ENCODE data around the gene OLFM2. TPM values are rescaled to one million over a fixed set of nuclear protein-coding genes. Genes with fewer than 3 reads are reported as not detected.

OLFM2 gene
- total and polyA plus RNA-seq, 2 experiments from 2014 or later, result 58.1 to 117 TPM

DNA sequence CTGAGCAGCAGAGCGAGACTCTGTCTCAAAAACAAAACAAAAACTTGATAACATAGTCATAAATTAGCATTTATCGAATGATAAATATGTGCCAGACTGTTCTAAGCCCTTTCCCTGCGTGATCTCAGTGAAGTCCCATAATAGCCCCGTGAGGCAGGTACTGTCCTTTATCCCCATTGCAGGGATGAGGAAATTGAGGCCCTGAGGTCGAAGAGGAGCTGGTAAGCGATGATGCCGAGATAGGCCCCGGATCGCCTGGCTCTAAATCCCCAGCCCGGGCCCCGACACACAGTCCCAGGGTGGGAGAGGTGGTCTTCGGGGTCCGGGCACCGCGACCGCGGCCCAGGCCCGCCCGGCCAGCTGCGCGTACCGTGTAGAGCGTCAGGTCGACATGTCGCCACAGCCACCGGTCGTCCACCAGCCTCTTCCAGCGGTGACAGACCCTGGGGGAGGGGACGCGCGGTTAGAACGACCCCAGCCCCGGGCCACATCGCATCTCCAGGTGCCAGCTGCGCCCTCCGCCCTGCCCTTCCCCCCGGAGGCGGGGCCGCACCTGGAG lies 118.1 kb downstream of the OLFM2 start (continued):
- TF ChIP-seq, protein P1, sequence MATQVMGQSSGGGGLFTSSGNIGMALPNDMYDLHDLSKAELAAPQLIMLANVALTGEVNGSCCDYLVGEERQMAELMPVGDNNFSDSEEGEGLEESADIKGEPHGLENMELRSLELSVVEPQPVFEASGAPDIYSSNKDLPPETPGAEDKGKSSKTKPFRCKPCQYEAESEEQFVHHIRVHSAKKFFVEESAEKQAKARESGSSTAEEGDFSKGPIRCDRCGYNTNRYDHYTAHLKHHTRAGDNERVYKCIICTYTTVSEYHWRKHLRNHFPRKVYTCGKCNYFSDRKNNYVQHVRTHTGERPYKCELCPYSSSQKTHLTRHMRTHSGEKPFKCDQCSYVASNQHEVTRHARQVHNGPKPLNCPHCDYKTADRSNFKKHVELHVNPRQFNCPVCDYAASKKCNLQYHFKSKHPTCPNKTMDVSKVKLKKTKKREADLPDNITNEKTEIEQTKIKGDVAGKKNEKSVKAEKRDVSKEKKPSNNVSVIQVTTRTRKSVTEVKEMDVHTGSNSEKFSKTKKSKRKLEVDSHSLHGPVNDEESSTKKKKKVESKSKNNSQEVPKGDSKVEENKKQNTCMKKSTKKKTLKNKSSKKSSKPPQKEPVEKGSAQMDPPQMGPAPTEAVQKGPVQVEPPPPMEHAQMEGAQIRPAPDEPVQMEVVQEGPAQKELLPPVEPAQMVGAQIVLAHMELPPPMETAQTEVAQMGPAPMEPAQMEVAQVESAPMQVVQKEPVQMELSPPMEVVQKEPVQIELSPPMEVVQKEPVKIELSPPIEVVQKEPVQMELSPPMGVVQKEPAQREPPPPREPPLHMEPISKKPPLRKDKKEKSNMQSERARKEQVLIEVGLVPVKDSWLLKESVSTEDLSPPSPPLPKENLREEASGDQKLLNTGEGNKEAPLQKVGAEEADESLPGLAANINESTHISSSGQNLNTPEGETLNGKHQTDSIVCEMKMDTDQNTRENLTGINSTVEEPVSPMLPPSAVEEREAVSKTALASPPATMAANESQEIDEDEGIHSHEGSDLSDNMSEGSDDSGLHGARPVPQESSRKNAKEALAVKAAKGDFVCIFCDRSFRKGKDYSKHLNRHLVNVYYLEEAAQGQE (IDR thresholded peaks at IDR 0.05; ENCODE audit: unreplicated experiment), result no peak
- TF ChIP-seq STAT1 (IDR thresholded peaks at IDR 0.05; ENCODE audit: unreplicated experiment), result no peak

GRCh38 chr19:9811139-9811538 lies 125.2 kb downstream of the OLFM2 start:
- H3K27me3 Mint-ChIP-seq (ENCODE audit: insufficient read depth, low read depth, poor library complexity), result no peaks in the 10 kb centered on the region
- Histone ChIP-seq H3K4me2 (no peak overlapping the region), H2AFZ (no peak overlapping the region), H4K20me1 (replicated peaks; ENCODE audit: insufficient read depth) (no peaks in the 10 kb centered on the region; the same call in 1 of the 2 replicates), H3K27me3 (ENCODE audit: insufficient read depth) (no peaks in the 10 kb centered on the region), H3F3A (replicated peaks; ENCODE audit: low read depth) (no peaks in the 10 kb centered on the region), H3K9me2 (ENCODE audit: insufficient read depth) (no peaks in the 10 kb centered on the region), H3K79me2 (replicated peaks; ENCODE audit: insufficient read depth) (peaks cover 35% of the 10 kb centered on the region), H3K36me3 (ENCODE audit: insufficient read depth) (peaks cover 12% of the 10 kb centered on the region; the same call in 1 of the 2 replicates), H3K4me3 (no peak overlapping the region), H3K4me1 (ENCODE audit: insufficient read depth) (no peaks in the 10 kb centered on the region), H3K27ac (ENCODE audit: low read depth) (no peak overlapping the region)
- peaks cover 35% of the 10 kb centered on the region for H3K36me3 Mint-ChIP-seq (ENCODE audit: low read depth)
- H3K9me3 Mint-ChIP-seq, result peaks cover 16% of the 10 kb centered on the region; the same call in 2 of the 3 replicates
- H3K4me3 Mint-ChIP-seq, result no peak overlapping the region
- no peaks in the 10 kb centered on the region for H3K4me1 Mint-ChIP-seq
- no peak overlapping the region for H3K27ac Mint-ChIP-seq
- DNase-seq (ENCODE audit: low spot score), result no peak
- no peak for ATAC-seq
- TF ChIP-seq, protein P1 (IDR thresholded peaks at IDR 0.05; ENCODE audit: unreplicated experiment), result no peak
- TF ChIP-seq, protein P2, sequence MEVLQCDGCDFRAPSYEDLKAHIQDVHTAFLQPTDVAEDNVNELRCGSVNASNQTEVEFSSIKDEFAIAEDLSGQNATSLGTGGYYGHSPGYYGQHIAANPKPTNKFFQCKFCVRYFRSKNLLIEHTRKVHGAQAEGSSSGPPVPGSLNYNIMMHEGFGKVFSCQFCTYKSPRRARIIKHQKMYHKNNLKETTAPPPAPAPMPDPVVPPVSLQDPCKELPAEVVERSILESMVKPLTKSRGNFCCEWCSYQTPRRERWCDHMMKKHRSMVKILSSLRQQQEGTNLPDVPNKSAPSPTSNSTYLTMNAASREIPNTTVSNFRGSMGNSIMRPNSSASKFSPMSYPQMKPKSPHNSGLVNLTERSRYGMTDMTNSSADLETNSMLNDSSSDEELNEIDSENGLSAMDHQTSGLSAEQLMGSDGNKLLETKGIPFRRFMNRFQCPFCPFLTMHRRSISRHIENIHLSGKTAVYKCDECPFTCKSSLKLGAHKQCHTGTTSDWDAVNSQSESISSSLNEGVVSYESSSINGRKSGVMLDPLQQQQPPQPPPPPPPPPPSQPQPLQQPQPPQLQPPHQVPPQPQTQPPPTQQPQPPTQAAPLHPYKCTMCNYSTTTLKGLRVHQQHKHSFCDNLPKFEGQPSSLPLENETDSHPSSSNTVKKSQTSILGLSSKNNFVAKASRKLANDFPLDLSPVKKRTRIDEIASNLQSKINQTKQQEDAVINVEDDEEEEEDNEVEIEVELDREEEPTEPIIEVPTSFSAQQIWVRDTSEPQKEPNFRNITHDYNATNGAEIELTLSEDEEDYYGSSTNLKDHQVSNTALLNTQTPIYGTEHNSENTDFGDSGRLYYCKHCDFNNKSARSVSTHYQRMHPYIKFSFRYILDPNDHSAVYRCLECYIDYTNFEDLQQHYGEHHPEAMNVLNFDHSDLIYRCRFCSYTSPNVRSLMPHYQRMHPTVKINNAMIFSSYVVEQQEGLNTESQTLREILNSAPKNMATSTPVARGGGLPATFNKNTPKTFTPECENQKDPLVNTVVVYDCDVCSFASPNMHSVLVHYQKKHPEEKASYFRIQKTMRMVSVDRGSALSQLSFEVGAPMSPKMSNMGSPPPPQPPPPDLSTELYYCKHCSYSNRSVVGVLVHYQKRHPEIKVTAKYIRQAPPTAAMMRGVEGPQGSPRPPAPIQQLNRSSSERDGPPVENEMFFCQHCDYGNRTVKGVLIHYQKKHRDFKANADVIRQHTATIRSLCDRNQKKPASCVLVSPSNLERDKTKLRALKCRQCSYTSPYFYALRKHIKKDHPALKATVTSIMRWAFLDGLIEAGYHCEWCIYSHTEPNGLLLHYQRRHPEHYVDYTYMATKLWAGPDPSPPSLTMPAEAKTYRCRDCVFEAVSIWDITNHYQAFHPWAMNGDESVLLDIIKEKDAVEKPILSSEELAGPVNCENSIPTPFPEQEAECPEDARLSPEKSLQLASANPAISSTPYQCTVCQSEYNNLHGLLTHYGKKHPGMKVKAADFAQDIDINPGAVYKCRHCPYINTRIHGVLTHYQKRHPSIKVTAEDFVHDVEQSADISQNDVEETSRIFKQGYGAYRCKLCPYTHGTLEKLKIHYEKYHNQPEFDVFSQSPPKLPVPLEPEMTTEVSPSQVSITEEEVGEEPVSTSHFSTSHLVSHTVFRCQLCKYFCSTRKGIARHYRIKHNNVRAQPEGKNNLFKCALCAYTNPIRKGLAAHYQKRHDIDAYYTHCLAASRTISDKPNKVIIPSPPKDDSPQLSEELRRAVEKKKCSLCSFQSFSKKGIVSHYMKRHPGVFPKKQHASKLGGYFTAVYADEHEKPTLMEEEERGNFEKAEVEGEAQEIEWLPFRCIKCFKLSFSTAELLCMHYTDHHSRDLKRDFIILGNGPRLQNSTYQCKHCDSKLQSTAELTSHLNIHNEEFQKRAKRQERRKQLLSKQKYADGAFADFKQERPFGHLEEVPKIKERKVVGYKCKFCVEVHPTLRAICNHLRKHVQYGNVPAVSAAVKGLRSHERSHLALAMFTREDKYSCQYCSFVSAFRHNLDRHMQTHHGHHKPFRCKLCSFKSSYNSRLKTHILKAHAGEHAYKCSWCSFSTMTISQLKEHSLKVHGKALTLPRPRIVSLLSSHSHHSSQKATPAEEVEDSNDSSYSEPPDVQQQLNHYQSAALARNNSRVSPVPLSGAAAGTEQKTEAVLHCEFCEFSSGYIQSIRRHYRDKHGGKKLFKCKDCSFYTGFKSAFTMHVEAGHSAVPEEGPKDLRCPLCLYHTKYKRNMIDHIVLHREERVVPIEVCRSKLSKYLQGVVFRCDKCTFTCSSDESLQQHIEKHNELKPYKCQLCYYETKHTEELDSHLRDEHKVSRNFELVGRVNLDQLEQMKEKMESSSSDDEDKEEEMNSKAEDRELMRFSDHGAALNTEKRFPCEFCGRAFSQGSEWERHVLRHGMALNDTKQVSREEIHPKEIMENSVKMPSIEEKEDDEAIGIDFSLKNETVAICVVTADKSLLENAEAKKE (CRISPR knock-in tag; IDR thresholded peaks at IDR 0.05), result no peak
- TF ChIP-seq, protein P3, sequence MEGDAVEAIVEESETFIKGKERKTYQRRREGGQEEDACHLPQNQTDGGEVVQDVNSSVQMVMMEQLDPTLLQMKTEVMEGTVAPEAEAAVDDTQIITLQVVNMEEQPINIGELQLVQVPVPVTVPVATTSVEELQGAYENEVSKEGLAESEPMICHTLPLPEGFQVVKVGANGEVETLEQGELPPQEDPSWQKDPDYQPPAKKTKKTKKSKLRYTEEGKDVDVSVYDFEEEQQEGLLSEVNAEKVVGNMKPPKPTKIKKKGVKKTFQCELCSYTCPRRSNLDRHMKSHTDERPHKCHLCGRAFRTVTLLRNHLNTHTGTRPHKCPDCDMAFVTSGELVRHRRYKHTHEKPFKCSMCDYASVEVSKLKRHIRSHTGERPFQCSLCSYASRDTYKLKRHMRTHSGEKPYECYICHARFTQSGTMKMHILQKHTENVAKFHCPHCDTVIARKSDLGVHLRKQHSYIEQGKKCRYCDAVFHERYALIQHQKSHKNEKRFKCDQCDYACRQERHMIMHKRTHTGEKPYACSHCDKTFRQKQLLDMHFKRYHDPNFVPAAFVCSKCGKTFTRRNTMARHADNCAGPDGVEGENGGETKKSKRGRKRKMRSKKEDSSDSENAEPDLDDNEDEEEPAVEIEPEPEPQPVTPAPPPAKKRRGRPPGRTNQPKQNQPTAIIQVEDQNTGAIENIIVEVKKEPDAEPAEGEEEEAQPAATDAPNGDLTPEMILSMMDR (conservative IDR thresholded peaks at IDR 0.05; ENCODE audit: low read depth in 2 of 2), result no peak
- no peak for TF ChIP-seq NANOG (IDR thresholded peaks at IDR 0.05; ENCODE audit: borderline replicate concordance)
- TF ChIP-seq STAT1 (IDR thresholded peaks at IDR 0.05; ENCODE audit: unreplicated experiment), result no peak
- TF ChIP-seq POLR2AphosphoS5 (IDR thresholded peaks at IDR 0.05; ENCODE audit: low read depth), result no peak
- no peak for TF ChIP-seq ZNF331 (CRISPR knock-in tag; IDR thresholded peaks at IDR 0.05; ENCODE audit: low read depth)
- no peak for TF ChIP-seq ZNF114 (CRISPR knock-in tag; IDR thresholded peaks at IDR 0.05)
- no peak for TF ChIP-seq JUNB (IDR thresholded peaks at IDR 0.05; ENCODE audit: unreplicated experiment)
